K562 (cell line): Measurements from ENCODE around the gene MBLAC2. TPM values are rescaled to one million over a fixed set of nuclear protein-coding genes. Genes with fewer than 3 reads are reported as not detected.

ENCODE experiments used
- BRCA1 ChIP-seq, 2 experiments: fragments of 450-650 bp in 1 of 2; sonication (generic) in 1 of 2; formaldehyde crosslinking in 1 of 2; IDR thresholded peaks; 2 replicates each; pipeline versions ENCODE4 v1.5.0 to v1.6.1; 2017 to 2020; ENCODE audit warnings: mild to moderate bottlenecking in 1 of 2, missing genetic modification reagents in 1 of 2
- EP300 ChIP-seq: IDR thresholded peaks from 2 replicates; pipeline ENCODE4 v1.6.1; 2012; ENCODE audit warnings: low read length, improper control_type of control experiment
- HNRNPL ChIP-seq: fragments of 200-400 bp; formaldehyde crosslinking; IDR thresholded peaks from 2 replicates; pipeline ENCODE4 v1.6.1; 2017; ENCODE audit warnings: low read depth, mild to moderate bottlenecking, low read length
- LARP7 ChIP-seq: fragments of 450-650 bp; IDR thresholded peaks from 2 replicates; pipeline ENCODE4 v1.6.1; 2016
- LEF1 ChIP-seq: fragments of 450-650 bp; IDR thresholded peaks from 2 replicates; pipeline ENCODE4 v1.6.1; 2016; ENCODE audit warnings: mild to moderate bottlenecking
- MEF2A ChIP-seq: IDR thresholded peaks from 2 replicates; pipeline ENCODE4 v1.6.1; 2011; ENCODE audit warnings: low read depth, mild to moderate bottlenecking, low read length, moderate library complexity; ENCODE audit not compliant: control insufficient read depth
- MXI1 ChIP-seq: IDR thresholded peaks from 2 replicates; pipeline ENCODE4 v1.6.1; 2011; ENCODE audit warnings: low read depth, mild to moderate bottlenecking, improper control_type of control experiment, low read length
- NCOA2 ChIP-seq, 2 experiments: fragments of 450-650 bp; IDR thresholded peaks; 2 replicates each; pipeline ENCODE4 v1.6.1; 2018; ENCODE audit warnings: mild to moderate bottlenecking in 2 of 2, moderate library complexity in 1 of 2; ENCODE audit not compliant: partially characterized antibody in 2 of 2
- NCOA4 ChIP-seq: fragments of 450-650 bp; IDR thresholded peaks from 2 replicates; pipeline ENCODE4 v1.6.1; 2018; ENCODE audit warnings: mild to moderate bottlenecking; ENCODE audit not compliant: partially characterized antibody
- NFATC3 ChIP-seq: fragments of 450-650 bp; IDR thresholded peaks from 2 replicates; pipeline ENCODE4 v1.6.1; 2017; ENCODE audit warnings: mild to moderate bottlenecking
- NFXL1 ChIP-seq: fragments of 450-650 bp; formaldehyde crosslinking; IDR thresholded peaks from 2 replicates; pipeline ENCODE4 v1.4.0; 2021; ENCODE audit warnings: mild to moderate bottlenecking
- NR4A1 ChIP-seq, 2 experiments: fragments of 250-450 bp in 1 of 2; fragments of 450-650 bp in 1 of 2; sonication (Bioruptor Pico) in 1 of 2; IDR thresholded peaks; 2 replicates each; pipeline versions ENCODE4 v1.4.0 to v1.6.1; 2016 to 2020; ENCODE audit warnings: mild to moderate bottlenecking in 2 of 2, missing compliant biosample characterization in 1 of 2, missing genetic modification characterization in 1 of 2, moderate library complexity in 1 of 2
- POLR2G ChIP-seq: fragments of 200-400 bp; formaldehyde crosslinking; IDR thresholded peaks from 2 replicates; pipeline ENCODE4 v1.6.1; 2017; ENCODE audit warnings: low read depth, mild to moderate bottlenecking, antibody characterized with exemption, low read length, moderate library complexity
- POLR3G ChIP-seq: IDR thresholded peaks from 2 replicates; pipeline ENCODE4 v1.6.1; 2011; ENCODE audit not compliant: insufficient read length, insufficient replicate concordance; ENCODE audit errors: extremely low read depth
- RFX1 ChIP-seq: fragments of 450-650 bp; IDR thresholded peaks from 2 replicates; pipeline ENCODE4 v1.6.1; 2016; ENCODE audit warnings: mild to moderate bottlenecking, moderate library complexity
- SIN3A ChIP-seq, 2 experiments: fragments of 150-350 bp in 1 of 2; IDR thresholded peaks; 2 replicates each; pipeline ENCODE4 v1.6.1; 2011 to 2016; ENCODE audit warnings: borderline replicate concordance in 2 of 2, low read depth in 2 of 2, low read length in 2 of 2, mild to moderate bottlenecking in 2 of 2, moderate library complexity in 2 of 2; ENCODE audit not compliant: control insufficient read depth in 1 of 2
- TRIM24 ChIP-seq, 2 experiments: fragments of 450-650 bp; IDR thresholded peaks; 2 replicates each; pipeline ENCODE4 v1.6.1; 2016
- ZNF134 ChIP-seq: fragments of 250-450 bp; sonication (Bioruptor Pico); conservative IDR thresholded peaks from 2 replicates; pipeline ENCODE4 v1.4.0; 2020
- ZNF785 ChIP-seq: fragments of 250-450 bp; sonication (Bioruptor Pico); IDR thresholded peaks from 2 replicates; pipeline ENCODE4 v1.4.0; 2020; ENCODE audit warnings: mild to moderate bottlenecking
- polyA plus RNA-seq, 8 experiments: library from polyadenylated mRNA; depleted of rRNA in 4 of 8; stranded (reverse) in 5 of 8; unstranded in 3 of 8; fragments of >200 nt; fragmentation: Nextera tagmentation in 2 of 8; fragmentation: Illumina TruSeq in 1 of 8; extraction: Ambion mirVana in 2 of 8; extraction: Trizol in 1 of 8; gene quantifications; 2 replicates each; pipeline versions ENCODE4 v1.2.1 to v1.2.3, GENCODE V29; 2011 to 2014; ENCODE audit warnings: inconsistent platforms in 1 of 8, missing spikeins in 1 of 8
- total RNA-seq, 7 experiments: library from RNA; depleted of rRNA in 6 of 7; stranded (reverse); fragments of >200 nt in 6 of 7; fragmentation: Illumina TruSeq in 2 of 7; extraction: Trizol in 2 of 7; gene quantifications; 2 replicates each; pipeline versions ENCODE4 v1.2.1 to v1.2.3, GENCODE V29; 2011 to 2021; ENCODE audit warnings: low replicate concordance in 1 of 7
- TF ChIP-seq, protein P1 (sequence below), 3 experiments: IDR thresholded peaks in 2 of 3; conservative IDR thresholded peaks in 1 of 3; 2 replicates each; pipeline ENCODE4 v1.5.1; 2011 to 2012; ENCODE audit warnings: low read length in 3 of 3, mild to moderate bottlenecking in 3 of 3, control low read depth in 2 of 3, improper control_type of control experiment in 1 of 3, inconsistent platforms in 1 of 3, low read depth in 1 of 3, mixed read lengths in 1 of 3, moderate library complexity in 1 of 3; ENCODE audit not compliant: insufficient read depth in 2 of 3
- TF ChIP-seq, protein P2 (sequence below), 2 experiments: fragments of 200-800 bp in 1 of 2; sonication (Bioruptor generic) in 1 of 2; sonication (generic) in 1 of 2; formaldehyde crosslinking in 1 of 2; IDR thresholded peaks in 1 of 2; conservative IDR thresholded peaks in 1 of 2; 2 replicates each; pipeline versions ENCODE4 v1.5.0 to v1.6.1; 2016 to 2020; ENCODE audit warnings: missing compliant biosample characterization in 1 of 2, missing genetic modification characterization in 1 of 2, missing genetic modification reagents in 1 of 2
- TF ChIP-seq, protein P3 (sequence below): sonication (generic); formaldehyde crosslinking; IDR thresholded peaks from 2 replicates; pipeline ENCODE4 v1.4.0; 2020; ENCODE audit warnings: mild to moderate bottlenecking, missing genetic modification reagents

Gene MBLAC2
- total and polyA plus RNA-seq, 9 of the 15 experiments (the other 6 are each of a cell fraction or from before 2014, with no cell fraction given) = 2.4 to 13.1 (median 10.3) TPM

DNA sequence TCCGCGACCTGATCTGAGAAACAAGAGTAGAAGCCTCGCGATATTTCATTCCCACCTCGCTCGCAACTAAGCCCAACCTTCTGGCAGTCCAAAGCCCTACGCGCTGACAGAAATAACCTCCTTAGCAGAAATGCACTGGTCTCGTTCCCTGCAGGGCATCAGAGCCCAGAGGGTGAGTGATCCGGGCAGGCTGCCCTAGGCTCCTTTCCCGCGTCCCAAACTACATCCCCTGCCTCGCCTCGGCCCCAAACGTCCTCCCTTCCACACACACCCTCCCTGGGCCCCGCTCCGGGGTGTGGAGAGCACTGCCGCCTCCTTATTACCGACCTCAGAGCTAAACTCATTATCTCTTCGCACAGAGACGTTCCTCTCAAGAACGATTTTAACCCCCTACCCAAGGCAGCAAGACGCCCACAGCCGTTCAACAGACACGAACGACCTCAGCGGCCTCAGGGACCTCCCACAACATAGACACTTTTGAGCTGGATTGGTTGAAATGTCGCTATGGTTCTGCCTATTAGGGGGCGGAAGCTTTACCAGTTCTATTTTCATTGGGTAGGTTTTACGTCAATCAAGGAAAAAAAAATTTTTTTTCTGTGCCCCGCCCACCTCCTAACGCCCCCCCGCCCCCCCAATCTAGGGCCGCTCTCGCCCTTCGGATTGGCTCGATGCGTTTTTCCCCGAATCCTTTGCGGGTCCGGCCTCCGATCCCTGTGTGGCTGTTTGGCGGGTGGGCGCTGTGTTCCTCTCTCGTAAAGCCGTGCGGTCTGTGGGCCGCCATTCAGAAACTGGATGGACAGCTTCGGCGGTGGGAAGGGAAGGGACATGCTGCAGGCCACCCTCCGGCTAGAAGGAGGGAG, 65.0 kb downstream of the MBLAC2 start, which contains the start of gene CETN3 (continued):
- TF ChIP-seq NCOA2 (IDR thresholded peaks at IDR 0.05; ENCODE audit: partially characterized antibody in 2 of 2) (no peak), LEF1 (no peak), NR4A1 (CRISPR knock-in tag; IDR thresholded peaks at IDR 0.05) (peak; percentile 19; the same call in 1 of the 2 replicates), NR4A1 (tag; IDR thresholded peaks at IDR 0.05) (no peak), ZNF134 (CRISPR knock-in tag) (no peak), SIN3A (IDR thresholded peaks at IDR 0.05; ENCODE audit: borderline replicate concordance in 2 of 2, control insufficient read depth in 1 of 2, low read depth in 2 of 2, low read length in 2 of 2) (peak; percentile 66 to 67; a peak in 2 of 4 replicates), POLR2G (peak; percentile 92), HNRNPL (no peak), NCOA4 (no peak), BRCA1 (IDR thresholded peaks at IDR 0.05) (no peak), BRCA1 (CRISPR knock-in tag; IDR thresholded peaks at IDR 0.05) (no peak), MEF2A (no peak), ZNF785 (CRISPR knock-in tag) (no peak), MXI1 (0 out of 2 replicates have a peak, but pooled peaks have one; percentile 47), POLR3G (no peak), TRIM24 (IDR thresholded peaks at IDR 0.05) (no peak; a peak in 1 of 4 replicates), NFATC3 (no peak), LARP7 (no peak), NFXL1 (0 out of 2 replicates have a peak, but pooled peaks have one; percentile 38), EP300 (no peak), RFX1 (peak; percentile 78)
- TF ChIP-seq, protein P1, sequence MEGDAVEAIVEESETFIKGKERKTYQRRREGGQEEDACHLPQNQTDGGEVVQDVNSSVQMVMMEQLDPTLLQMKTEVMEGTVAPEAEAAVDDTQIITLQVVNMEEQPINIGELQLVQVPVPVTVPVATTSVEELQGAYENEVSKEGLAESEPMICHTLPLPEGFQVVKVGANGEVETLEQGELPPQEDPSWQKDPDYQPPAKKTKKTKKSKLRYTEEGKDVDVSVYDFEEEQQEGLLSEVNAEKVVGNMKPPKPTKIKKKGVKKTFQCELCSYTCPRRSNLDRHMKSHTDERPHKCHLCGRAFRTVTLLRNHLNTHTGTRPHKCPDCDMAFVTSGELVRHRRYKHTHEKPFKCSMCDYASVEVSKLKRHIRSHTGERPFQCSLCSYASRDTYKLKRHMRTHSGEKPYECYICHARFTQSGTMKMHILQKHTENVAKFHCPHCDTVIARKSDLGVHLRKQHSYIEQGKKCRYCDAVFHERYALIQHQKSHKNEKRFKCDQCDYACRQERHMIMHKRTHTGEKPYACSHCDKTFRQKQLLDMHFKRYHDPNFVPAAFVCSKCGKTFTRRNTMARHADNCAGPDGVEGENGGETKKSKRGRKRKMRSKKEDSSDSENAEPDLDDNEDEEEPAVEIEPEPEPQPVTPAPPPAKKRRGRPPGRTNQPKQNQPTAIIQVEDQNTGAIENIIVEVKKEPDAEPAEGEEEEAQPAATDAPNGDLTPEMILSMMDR (IDR thresholded peaks at IDR 0.05 in 2 of 3, conservative IDR thresholded peaks at IDR 0.05 in 1 of 3; ENCODE audit: insufficient read depth in 2 of 3, low read depth in 1 of 3, low read length in 3 of 3) = 0 out of 6 replicates have a peak, but pooled peaks of 1 of the 3 experiments have one; percentile 3
- TF ChIP-seq, protein P2, sequence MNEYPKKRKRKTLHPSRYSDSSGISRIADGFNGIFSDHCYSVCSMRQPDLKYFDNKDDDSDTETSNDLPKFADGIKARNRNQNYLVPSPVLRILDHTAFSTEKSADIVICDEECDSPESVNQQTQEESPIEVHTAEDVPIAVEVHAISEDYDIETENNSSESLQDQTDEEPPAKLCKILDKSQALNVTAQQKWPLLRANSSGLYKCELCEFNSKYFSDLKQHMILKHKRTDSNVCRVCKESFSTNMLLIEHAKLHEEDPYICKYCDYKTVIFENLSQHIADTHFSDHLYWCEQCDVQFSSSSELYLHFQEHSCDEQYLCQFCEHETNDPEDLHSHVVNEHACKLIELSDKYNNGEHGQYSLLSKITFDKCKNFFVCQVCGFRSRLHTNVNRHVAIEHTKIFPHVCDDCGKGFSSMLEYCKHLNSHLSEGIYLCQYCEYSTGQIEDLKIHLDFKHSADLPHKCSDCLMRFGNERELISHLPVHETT (CRISPR knock-in tag; conservative IDR thresholded peaks at IDR 0.05 in 1 of 2, IDR thresholded peaks at IDR 0.05 in 1 of 2) = peak in 1 of 2 experiments; percentile 63; a peak in 1 of 4 replicates
- TF ChIP-seq, protein P3, sequence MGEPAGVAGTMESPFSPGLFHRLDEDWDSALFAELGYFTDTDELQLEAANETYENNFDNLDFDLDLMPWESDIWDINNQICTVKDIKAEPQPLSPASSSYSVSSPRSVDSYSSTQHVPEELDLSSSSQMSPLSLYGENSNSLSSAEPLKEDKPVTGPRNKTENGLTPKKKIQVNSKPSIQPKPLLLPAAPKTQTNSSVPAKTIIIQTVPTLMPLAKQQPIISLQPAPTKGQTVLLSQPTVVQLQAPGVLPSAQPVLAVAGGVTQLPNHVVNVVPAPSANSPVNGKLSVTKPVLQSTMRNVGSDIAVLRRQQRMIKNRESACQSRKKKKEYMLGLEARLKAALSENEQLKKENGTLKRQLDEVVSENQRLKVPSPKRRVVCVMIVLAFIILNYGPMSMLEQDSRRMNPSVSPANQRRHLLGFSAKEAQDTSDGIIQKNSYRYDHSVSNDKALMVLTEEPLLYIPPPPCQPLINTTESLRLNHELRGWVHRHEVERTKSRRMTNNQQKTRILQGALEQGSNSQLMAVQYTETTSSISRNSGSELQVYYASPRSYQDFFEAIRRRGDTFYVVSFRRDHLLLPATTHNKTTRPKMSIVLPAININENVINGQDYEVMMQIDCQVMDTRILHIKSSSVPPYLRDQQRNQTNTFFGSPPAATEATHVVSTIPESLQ = no peak; the same call in 1 of the 2 replicates
